ENCODE data around the gene KCNA10. TPM values are rescaled to one million over a fixed set of nuclear protein-coding genes. Genes with fewer than 3 reads are reported as not detected.

Gene KCNA10
- total RNA-seq, 1 experiment from 2014 or later, result not detected

- ChIA-PET POLR2A (no interaction called here), CTCF (interaction anchor here (1.0 to 3.4 kb wide), 5 partner anchors 9 to 386 kb away, joined by 3 to 37 read pairs (median 3); no protein-coding TSS in a partner anchor)
- no peak for ATAC-seq
These were observed 44.5 kb downstream of the KCNA10 start for GRCh38 chr1:110474444-110474843.

More at GRCh38 chr1:110474444-110474843, 44.5 kb downstream of the KCNA10 start:
- Mint-ChIP-seq H3K36me3 (no peaks in the 10 kb centered on the region), H3K9me3 (no peaks in the 10 kb centered on the region), H3K27ac (no peak overlapping the region), H3K4me3 (no peak overlapping the region), H3K4me1 (peaks cover 18% of the 10 kb centered on the region), H3K27me3 (ENCODE audit: low read depth) (no peaks in the 10 kb centered on the region; the same call in 1 of the 2 replicates)
- TF ChIP-seq FOXK1 (CRISPR knock-in tag; IDR thresholded peaks at IDR 0.05), result no peak
- TF ChIP-seq ZNF396 (CRISPR knock-in tag; IDR thresholded peaks at IDR 0.05; ENCODE audit: borderline replicate concordance), result no peak
- no peak for TF ChIP-seq ATF6 (CRISPR knock-in tag; IDR thresholded peaks at IDR 0.05)
- TF ChIP-seq E2F1 (CRISPR knock-in tag; IDR thresholded peaks at IDR 0.05), result no peak
- no peak for TF ChIP-seq SMAD3 (CRISPR knock-in tag; IDR thresholded peaks at IDR 0.05; ENCODE audit: borderline replicate concordance)
- no peak for TF ChIP-seq FOXP4 (CRISPR knock-in tag; IDR thresholded peaks at IDR 0.05)
- TF ChIP-seq PRDM15 (CRISPR knock-in tag; IDR thresholded peaks at IDR 0.05), result no peak
- TF ChIP-seq ZNF219 (CRISPR knock-in tag; IDR thresholded peaks at IDR 0.05; ENCODE audit: borderline replicate concordance), result no peak
- TF ChIP-seq ZSCAN18 (CRISPR knock-in tag; IDR thresholded peaks at IDR 0.05), result no peak
- TF ChIP-seq ESRRA (CRISPR knock-in tag; IDR thresholded peaks at IDR 0.05; ENCODE audit: borderline replicate concordance), result no peak
- TF ChIP-seq GRHL2 (CRISPR knock-in tag; IDR thresholded peaks at IDR 0.05; ENCODE audit: insufficient replicate concordance, severe bottlenecking), result no peak
- no peak for TF ChIP-seq RELA (CRISPR knock-in tag; IDR thresholded peaks at IDR 0.05; ENCODE audit: borderline replicate concordance)
- no peak for DNase-seq (ENCODE audit: low spot score)

Measured in WTC11 (cell line).